ENCODE data around the gene CHKA.
A peak's percentile ranks its signal among the peaks of the same experiment; 100 is the strongest.
"Not testable (repeated sequence)": the region's sequence is repeated elsewhere in the genome, so short reads cannot be mapped to it uniquely, and the experiment has no call there.

The CHKA gene

DNA sequence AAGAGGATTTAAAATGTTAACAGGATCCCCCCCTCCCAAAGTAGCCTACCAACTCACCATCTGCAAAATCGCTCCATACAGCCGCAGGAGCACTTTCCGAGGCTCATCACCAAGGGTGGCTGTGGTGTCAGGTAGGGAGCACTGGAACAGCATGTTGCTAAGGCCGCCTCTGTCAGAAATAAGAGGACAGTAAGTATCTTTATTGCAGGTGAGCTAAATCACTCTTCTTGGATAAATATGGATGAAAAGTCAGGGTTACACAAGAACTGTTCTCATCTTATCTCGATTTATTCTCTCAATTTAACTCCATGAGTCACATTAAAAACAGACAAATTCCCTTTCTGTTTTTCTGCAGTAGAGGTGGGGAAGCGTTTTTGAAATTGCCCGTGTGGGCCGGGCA is 24.2 kb downstream of the CHKA start:
- no peak overlapping the region for H3K27ac ChIP-seq
- peaks cover 28% of the 10 kb centered on the region for H3K36me3 ChIP-seq

DNA sequence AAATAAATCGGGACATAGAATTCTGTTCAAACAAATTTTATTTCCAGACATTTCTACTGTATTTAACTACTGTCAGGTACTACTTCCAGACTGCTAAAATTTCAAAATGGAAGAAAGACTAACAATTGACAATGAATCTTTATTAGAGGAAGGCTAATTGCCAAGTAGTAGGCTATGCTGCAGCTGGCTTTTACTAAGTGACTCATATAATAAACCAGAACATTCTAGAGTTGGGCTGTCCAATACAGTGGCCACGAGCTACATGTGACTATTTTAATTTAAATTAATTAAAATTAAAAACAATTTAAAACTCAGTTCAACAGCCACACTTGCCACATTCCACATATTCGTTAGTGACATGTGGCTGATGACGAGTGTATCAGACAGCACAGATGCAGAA is 27.6 kb downstream of the CHKA start:
- Histone ChIP-seq H3K4me2 (no peak overlapping the region), H3K4me3 (no peak overlapping the region), H3K27me3 (no peaks in the 10 kb centered on the region), H3K36me3 (peaks cover 26% of the 10 kb centered on the region), H3K9me3 (no peaks in the 10 kb centered on the region), H3K27ac (no peak overlapping the region), H4K20me1 (peaks cover 27% of the 10 kb centered on the region), H3K4me1 (peaks cover 30% of the 10 kb centered on the region), H3K9ac (no peak overlapping the region)
- TF ChIP-seq Cebpa-rat (IDR thresholded peaks at IDR 0.05) = no peak

More for the DNA sequence above, 24.2 kb downstream of the CHKA start:
- Histone ChIP-seq H4K20me1 (peaks cover 46% of the 10 kb centered on the region), H3K4me3 (no peak overlapping the region), H3K27me3 (no peaks in the 10 kb centered on the region), H3K9me3 (no peaks in the 10 kb centered on the region), H3K4me1 (peaks cover 32% of the 10 kb centered on the region), H3K4me2 (no peak overlapping the region), H3K9ac (no peak overlapping the region)
- TF ChIP-seq Cebpa-rat (IDR thresholded peaks at IDR 0.05) = no peak

DNA sequence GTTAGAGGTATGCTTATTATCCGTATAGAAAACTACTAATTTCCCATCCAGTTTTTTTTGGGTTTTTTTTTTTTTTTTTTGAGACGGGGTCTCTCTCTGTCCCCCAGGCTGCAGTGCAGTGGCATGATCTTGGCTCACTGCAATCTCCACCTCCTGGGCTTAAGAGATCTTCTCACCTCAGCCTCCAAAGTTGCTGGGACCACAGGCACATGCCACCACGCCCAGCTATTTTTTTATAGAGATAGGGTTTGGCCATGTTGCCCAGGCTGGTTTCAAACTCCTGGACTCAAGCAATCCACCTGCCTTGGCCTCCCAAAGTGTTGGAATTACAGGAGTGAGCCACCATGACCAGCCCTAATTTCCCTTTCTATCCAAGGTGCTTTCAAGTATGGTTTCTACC is 28.2 kb downstream of the CHKA start:
- H3K9ac ChIP-seq, H3K27me3 ChIP-seq, H3K4me3 ChIP-seq, H3K27ac ChIP-seq, H3K9me3 ChIP-seq, H3K4me2 ChIP-seq: not testable (repeated sequence)
- H3K4me1 ChIP-seq = peaks cover 30% of the 10 kb centered on the region
- H4K20me1 ChIP-seq = peaks cover 21% of the 10 kb centered on the region
- H3K36me3 ChIP-seq = peaks cover 32% of the 10 kb centered on the region

DNA sequence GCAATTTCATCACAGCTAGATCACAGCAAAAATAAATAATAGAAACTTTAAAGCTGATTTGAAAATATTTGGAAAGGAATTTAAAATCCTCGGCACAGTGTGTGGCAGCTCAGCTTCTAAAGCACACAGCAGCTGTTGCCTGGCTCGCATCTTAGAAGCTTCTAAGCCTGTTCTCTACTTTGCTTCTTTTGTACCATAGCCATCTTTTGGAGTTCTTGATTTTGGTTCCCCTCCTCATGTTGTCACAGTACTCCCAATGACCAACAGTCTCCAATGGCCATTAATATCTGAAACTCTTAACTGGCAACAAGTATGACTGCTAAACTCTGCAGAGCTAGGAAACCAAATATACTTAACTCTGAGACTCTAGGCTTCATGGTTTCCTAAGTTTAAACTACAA is 28.8 kb downstream of the CHKA start:
- Histone ChIP-seq H3K27ac (no peak overlapping the region), H3K27me3 (no peaks in the 10 kb centered on the region), H3K4me1 (peaks cover 30% of the 10 kb centered on the region), H3K9ac (no peak overlapping the region), H3K36me3 (peaks cover 34% of the 10 kb centered on the region), H3K4me3 (no peak overlapping the region), H4K20me1 (peaks cover 16% of the 10 kb centered on the region), H3K9me3 (no peaks in the 10 kb centered on the region), H3K4me2 (peak overlapping the region; percentile 66)
- TF ChIP-seq Cebpa-rat (IDR thresholded peaks at IDR 0.05) = no peak

DNA sequence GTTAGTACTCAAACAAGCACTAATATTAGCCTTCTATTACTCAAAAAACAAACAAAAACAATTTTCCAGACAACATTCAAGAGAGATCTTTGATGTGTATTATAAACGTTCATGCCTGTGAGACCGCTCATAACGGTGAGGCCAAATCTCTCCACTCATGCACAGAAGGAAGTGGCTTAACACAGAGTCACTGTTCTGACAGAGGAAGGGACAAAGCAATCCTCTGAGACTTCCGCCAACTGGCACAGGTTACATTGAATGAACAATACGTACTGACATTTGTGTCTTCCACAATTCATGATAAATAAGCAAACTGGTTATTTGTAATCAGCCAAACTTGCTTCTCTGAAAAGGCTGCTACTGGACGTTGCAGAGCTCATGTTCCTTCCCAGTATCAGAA is 30.5 kb downstream of the CHKA start:
- Histone ChIP-seq H3K9ac (peak overlapping the region; percentile 46; the same call in 1 of the 2 replicates), H3K4me1 (peaks cover 30% of the 10 kb centered on the region)

DNA sequence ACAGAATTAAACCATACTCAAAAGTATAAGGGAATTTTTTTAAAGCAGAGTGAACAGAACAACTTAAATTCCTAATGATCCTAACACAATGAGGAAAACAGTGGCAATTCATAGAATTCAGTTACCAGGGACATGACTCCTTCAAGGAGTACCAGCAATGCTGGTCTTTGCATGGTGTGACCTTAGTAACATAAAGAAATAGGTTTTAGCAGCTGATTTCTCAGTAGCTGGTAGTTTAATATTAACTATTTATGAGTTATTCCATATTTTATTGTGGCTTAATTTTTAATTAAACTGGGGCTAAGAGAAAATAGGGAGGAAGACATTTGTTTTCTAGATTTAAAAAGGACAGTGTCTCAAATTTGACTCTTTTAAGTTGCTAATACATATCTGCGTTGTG is 30.9 kb downstream of the CHKA start:
- Histone ChIP-seq H4K20me1 (peaks cover 8% of the 10 kb centered on the region; the same call in 1 of the 2 replicates), H3K9ac (peak overlapping the region; percentile 46; the same call in 1 of the 2 replicates), H3K27me3 (no peaks in the 10 kb centered on the region), H3K4me3 (no peak overlapping the region), H3K36me3 (peaks cover 24% of the 10 kb centered on the region; the same call in 1 of the 2 replicates), H3K9me3 (no peaks in the 10 kb centered on the region), H3K4me1 (peaks cover 30% of the 10 kb centered on the region), H3K4me2 (peak overlapping the region; percentile 66), H3K27ac (peak overlapping the region; percentile 61)
- TF ChIP-seq Cebpa-rat (IDR thresholded peaks at IDR 0.05) = no peak

More for the DNA sequence above, 30.5 kb downstream of the CHKA start:
- Histone ChIP-seq H3K4me2 (peak overlapping the region; percentile 66), H3K9me3 (no peaks in the 10 kb centered on the region), H3K27ac (peak overlapping the region; percentile 61), H3K4me3 (no peak overlapping the region), H3K27me3 (no peaks in the 10 kb centered on the region), H4K20me1 (peaks cover 8% of the 10 kb centered on the region; the same call in 1 of the 2 replicates), H3K36me3 (peaks cover 28% of the 10 kb centered on the region; the same call in 1 of the 2 replicates)
- no peak for TF ChIP-seq Cebpa-rat (IDR thresholded peaks at IDR 0.05)

DNA sequence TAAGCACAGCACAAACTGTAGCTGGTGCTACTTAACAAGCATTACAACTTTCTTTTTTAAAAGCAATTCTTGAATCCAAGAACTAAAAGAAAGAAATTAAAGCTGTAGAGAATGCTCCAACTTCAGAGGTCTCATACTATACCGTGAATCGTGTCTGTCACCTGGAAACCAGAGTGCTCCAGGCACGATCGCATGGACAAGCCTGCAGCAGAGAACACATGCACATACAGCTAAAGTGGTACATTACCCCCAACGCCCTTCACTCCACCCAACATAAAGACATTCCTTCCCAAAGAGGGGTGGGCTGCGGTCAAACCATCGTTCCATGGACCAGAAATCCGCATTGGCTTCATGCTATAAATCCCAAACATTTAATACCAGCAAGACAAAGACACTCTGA is 31.5 kb downstream of the CHKA start:
- Histone ChIP-seq H3K4me1 (peaks cover 30% of the 10 kb centered on the region), H3K9ac (peak overlapping the region; percentile 30; the same call in 1 of the 2 replicates), H3K27ac (peak overlapping the region; percentile 61; the same call in 1 of the 2 replicates), H4K20me1 (peaks cover 14% of the 10 kb centered on the region; the same call in 1 of the 2 replicates), H3K27me3 (no peaks in the 10 kb centered on the region), H3K36me3 (peaks cover 24% of the 10 kb centered on the region; the same call in 1 of the 2 replicates), H3K4me3 (no peak overlapping the region), H3K4me2 (peak overlapping the region; percentile 66), H3K9me3 (no peaks in the 10 kb centered on the region)
- no peak for TF ChIP-seq Cebpa-rat (IDR thresholded peaks at IDR 0.05)

DNA sequence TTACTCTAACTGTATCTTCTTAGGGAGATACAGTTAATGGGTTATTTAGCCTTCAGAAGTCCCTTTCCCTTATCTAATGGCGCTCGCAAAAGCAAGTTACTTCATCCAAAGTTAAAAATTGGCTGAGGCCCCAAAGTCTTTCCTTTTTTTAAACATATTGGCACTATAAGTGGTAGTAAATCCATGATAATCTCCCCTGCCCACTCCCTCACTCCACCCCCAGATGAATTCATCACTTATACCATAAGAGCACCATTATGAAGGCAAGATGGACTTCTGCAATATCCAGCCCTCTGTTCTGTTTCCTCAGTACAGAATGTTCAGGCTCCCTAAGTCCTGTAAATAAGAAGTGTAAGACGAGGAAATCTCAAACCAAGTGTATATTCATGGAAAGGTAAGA is 37.7 kb downstream of the CHKA start:
- Histone ChIP-seq H3K27ac (no peak overlapping the region), H3K36me3 (peaks cover 47% of the 10 kb centered on the region), H3K27me3 (no peaks in the 10 kb centered on the region), H3K4me1 (peaks cover 13% of the 10 kb centered on the region), H4K20me1 (peaks cover 11% of the 10 kb centered on the region), H3K4me3 (no peak overlapping the region), H3K4me2 (no peak overlapping the region), H3K9me3 (no peaks in the 10 kb centered on the region), H3K9ac (no peak overlapping the region)
- no peak for TF ChIP-seq Cebpa-rat (IDR thresholded peaks at IDR 0.05)

DNA sequence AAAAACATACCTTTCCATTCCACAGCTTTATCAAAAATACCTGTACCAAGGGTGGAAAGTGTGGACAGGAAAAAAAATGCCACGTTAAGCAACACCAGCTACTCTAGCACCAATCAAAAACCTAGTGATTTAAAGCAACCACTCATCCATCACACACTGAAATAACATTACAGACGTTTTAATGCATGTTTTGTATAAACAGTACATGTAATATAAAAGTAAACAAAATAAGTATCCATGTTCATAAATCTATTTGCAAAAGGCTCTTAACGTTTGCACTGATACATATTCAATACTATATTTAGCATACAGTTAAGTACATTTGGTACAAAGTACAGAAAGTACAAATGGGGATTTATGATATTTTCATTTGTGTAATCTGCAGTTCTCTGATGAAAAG is 38.7 kb downstream of the CHKA start:
- H3K36me3 ChIP-seq = peaks cover 40% of the 10 kb centered on the region
- H3K4me1 ChIP-seq = peaks cover 23% of the 10 kb centered on the region
- TF ChIP-seq Cebpa-rat (IDR thresholded peaks at IDR 0.05) = no peak
- H3K4me2 ChIP-seq = no peak overlapping the region
- H3K4me3 ChIP-seq = no peak overlapping the region
- H4K20me1 ChIP-seq = peaks cover 22% of the 10 kb centered on the region
- no peaks in the 10 kb centered on the region for H3K27me3 ChIP-seq
- no peak overlapping the region for H3K9ac ChIP-seq
- no peak overlapping the region for H3K27ac ChIP-seq
- no peaks in the 10 kb centered on the region for H3K9me3 ChIP-seq

DNA sequence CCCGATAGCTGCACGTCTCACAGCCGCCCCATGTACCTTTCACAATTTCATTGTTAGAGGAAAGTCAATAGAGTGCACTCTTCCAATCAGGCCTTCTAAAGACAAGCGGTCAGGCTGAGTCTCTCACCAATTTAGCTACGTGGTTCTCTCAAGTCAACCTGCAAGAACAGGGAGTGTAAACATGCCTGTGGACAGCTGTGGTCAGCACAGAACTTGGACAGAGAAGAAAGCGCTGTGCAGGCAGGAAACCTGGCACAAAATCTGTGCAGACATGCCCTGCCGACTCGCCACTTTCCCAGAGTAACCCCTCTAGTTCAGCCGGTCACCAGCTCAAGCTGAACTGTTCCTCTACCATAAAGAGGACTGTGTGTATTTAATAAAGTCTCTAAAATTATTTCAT is 39.5 kb downstream of the CHKA start:
- Histone ChIP-seq H3K36me3 (peaks cover 40% of the 10 kb centered on the region), H3K27ac (no peak overlapping the region), H3K4me3 (no peak overlapping the region), H3K9ac (no peak overlapping the region), H4K20me1 (peaks cover 30% of the 10 kb centered on the region), H3K4me1 (peaks cover 31% of the 10 kb centered on the region), H3K27me3 (no peaks in the 10 kb centered on the region), H3K4me2 (no peak overlapping the region), H3K9me3 (no peaks in the 10 kb centered on the region)
- no peak for TF ChIP-seq Cebpa-rat (IDR thresholded peaks at IDR 0.05)

DNA sequence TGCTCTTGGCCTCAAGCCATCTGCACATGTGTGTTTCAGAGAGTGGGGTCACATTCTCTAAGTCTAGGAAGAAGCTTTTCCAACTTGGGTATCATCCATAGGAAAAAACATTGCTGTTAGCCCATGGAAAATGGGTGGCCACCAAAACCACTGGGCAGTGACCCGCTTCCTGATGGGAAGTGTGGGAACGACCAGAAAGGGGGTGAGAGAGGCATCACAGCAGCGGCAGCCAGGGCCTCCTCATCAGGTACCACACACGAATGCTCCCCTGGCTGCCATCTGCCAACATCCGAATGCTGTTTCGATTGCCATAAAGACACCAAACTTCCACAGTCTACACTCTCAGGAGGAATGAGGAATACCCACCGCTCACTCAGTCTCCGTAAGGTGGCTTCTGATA is 40.3 kb downstream of the CHKA start:
- peaks cover 41% of the 10 kb centered on the region for H3K36me3 ChIP-seq
- TF ChIP-seq Cebpa-rat (IDR thresholded peaks at IDR 0.05) = no peak
- no peak overlapping the region for H3K27ac ChIP-seq
- peaks cover 34% of the 10 kb centered on the region for H3K4me1 ChIP-seq
- H3K4me2 ChIP-seq = no peak overlapping the region
- no peaks in the 10 kb centered on the region for H3K9me3 ChIP-seq
- peaks cover 37% of the 10 kb centered on the region for H4K20me1 ChIP-seq
- no peak overlapping the region for H3K9ac ChIP-seq
- no peaks in the 10 kb centered on the region for H3K27me3 ChIP-seq
- H3K4me3 ChIP-seq = no peak overlapping the region
